Cardiac muscle cell (in vitro differentiated cells and primary cell): ENCODE measurements around the gene NCOA7. TPM values are rescaled to one million over a fixed set of nuclear protein-coding genes. Genes with fewer than 3 reads are reported as not detected.

Source experiments
- DNase-seq, 2 donors: peaks; one replicate each; pipeline versions ENCODE4 v3.0.0 to v3.0.0-alpha.2; 2010 to 2017; ENCODE audit warnings: low read depth in 1 of 2, low spot score in 1 of 2
- H3K27ac ChIP-seq: fragments of 200-600 bp; sonication (generic); 2 replicates; pipeline ENCODE4 v1.5.1; 2016
- H3K27me3 ChIP-seq: fragments of 200-600 bp; sonication (generic); 2 replicates; pipeline ENCODE4 v1.6.0; 2016; ENCODE audit warnings: control low read depth
- H3K36me3 ChIP-seq: fragments of 200-600 bp; sonication (generic); 2 replicates; pipeline ENCODE4 v1.5.1; 2016; ENCODE audit warnings: control low read depth
- H3K4me1 ChIP-seq: fragments of 200-600 bp; sonication (generic); 2 replicates; pipeline ENCODE4 v1.8.1; 2017; ENCODE audit warnings: low read depth, mild to moderate bottlenecking, mixed run types
- H3K4me3 ChIP-seq: fragments of 200-600 bp; sonication (generic); 2 replicates; pipeline ENCODE4 v1.5.1; 2016; ENCODE audit warnings: mild to moderate bottlenecking
- H3K9me3 ChIP-seq: fragments of 200-600 bp; sonication (generic); 2 replicates; pipeline ENCODE4 v1.5.1; 2017; ENCODE audit warnings: low read depth, mild to moderate bottlenecking, control low read depth
- polyA plus RNA-seq: library from polyadenylated mRNA; unstranded; fragments of >200 nt; fragmentation: Nextera tagmentation; extraction: Ambion mirVana; gene quantifications from 2 replicates; pipeline ENCODE4 v1.2.1, GENCODE V29; 2016
- total RNA-seq: library from RNA; depleted of rRNA; stranded (reverse); fragments of >200 nt; gene quantifications from 2 replicates; pipeline ENCODE4 v1.2.3, GENCODE V29; 2016
- TF ChIP-seq, protein P1 (sequence below): IDR thresholded peaks from 2 replicates; pipeline ENCODE4 v1.5.1; 2012; ENCODE audit warnings: low read depth, mild to moderate bottlenecking, low read length

Gene NCOA7
- total and polyA plus RNA-seq, 2 experiments from 2014 or later: 4.2 to 5.8 TPM

DNA sequence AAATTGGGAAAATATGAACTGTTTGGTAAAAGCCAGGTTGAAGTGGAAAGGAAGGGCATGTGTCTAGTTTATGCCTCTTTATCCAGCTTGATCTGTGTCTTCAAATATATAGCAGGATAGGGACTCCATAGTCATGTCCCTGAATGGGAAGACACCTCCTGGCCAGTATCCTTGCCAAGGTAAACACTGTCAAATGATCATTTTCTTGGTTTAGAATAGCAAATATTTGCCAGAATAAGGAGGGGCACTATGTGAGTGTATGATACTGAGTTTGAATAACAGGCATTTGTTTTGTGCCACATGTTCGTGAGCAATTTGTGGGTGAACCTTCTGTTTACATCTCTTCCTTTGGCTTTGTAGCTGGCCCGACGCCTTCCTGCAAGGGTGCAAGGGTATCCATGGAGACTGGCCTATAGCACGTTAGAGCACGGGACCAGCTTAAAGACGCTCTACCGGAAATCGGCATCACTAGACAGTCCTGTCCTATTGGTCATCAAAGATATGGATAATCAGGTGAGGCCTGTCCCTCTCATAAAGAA, 131.6 kb downstream of the NCOA7 start:
- H3K4me1 ChIP-seq: no peaks in the 10 kb centered on the region
- no peak for DNase-seq
- TF ChIP-seq, protein P1, sequence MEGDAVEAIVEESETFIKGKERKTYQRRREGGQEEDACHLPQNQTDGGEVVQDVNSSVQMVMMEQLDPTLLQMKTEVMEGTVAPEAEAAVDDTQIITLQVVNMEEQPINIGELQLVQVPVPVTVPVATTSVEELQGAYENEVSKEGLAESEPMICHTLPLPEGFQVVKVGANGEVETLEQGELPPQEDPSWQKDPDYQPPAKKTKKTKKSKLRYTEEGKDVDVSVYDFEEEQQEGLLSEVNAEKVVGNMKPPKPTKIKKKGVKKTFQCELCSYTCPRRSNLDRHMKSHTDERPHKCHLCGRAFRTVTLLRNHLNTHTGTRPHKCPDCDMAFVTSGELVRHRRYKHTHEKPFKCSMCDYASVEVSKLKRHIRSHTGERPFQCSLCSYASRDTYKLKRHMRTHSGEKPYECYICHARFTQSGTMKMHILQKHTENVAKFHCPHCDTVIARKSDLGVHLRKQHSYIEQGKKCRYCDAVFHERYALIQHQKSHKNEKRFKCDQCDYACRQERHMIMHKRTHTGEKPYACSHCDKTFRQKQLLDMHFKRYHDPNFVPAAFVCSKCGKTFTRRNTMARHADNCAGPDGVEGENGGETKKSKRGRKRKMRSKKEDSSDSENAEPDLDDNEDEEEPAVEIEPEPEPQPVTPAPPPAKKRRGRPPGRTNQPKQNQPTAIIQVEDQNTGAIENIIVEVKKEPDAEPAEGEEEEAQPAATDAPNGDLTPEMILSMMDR: no peak
- no peak overlapping the region for H3K4me3 ChIP-seq
- peaks cover 13% of the 10 kb centered on the region for H3K36me3 ChIP-seq
- no peaks in the 10 kb centered on the region for H3K27me3 ChIP-seq
- no peak overlapping the region for H3K27ac ChIP-seq
- no peaks in the 10 kb centered on the region for H3K9me3 ChIP-seq

DNA sequence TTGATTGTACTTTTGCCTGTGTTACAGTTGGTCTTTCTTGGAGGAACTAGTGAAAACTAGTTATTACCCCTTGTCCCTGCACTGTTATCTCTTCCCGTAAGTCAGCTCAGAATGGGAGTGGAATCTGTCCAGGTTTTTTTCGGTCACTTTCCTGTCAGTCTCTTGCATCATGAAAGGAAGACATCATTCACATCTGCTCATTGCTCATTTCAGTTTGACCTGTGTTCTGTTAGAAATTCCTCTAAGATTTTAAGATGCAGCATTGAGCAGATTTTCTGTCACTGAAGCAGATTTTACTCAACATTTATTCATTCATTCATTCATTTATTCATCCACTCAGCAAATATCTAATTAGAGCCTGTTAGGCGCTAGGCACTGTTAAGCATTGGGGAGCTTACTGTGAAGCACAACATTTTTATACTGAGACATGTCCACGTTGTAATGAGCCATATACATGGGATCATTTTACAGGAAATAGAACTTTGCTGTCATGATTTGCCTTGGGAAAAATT, 132.7 kb downstream of the NCOA7 start:
- peaks cover 13% of the 10 kb centered on the region for H3K36me3 ChIP-seq
- DNase-seq: peak in 1 of 2 donors; percentile 85
- no peaks in the 10 kb centered on the region for H3K4me1 ChIP-seq
- no peak overlapping the region for H3K4me3 ChIP-seq
- no peaks in the 10 kb centered on the region for H3K27me3 ChIP-seq
- TF ChIP-seq, protein P1: no peak
- no peak overlapping the region for H3K27ac ChIP-seq
- H3K9me3 ChIP-seq: no peaks in the 10 kb centered on the region

DNA sequence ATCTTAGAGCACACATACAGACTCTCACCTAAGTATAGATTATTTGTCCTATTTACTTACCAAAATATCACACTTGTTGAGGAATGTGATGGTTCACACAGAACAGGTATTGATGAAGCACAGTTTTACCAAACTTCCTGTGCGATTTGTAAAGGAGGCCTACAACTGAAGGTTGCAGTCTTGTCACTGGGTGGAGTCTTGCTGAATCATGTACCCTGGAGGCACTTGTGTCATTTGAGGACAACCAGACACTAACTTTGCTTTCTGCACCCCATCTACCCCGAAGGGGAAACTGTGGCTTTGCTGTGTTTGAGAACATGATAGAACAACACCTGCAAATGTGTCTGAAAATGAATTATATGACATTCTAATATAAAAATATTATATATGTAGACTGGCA, 133.4 kb downstream of the NCOA7 start:
- DNase-seq: no peak
- H3K27me3 ChIP-seq: no peaks in the 10 kb centered on the region
- H3K4me3 ChIP-seq: no peak overlapping the region
- no peak overlapping the region for H3K27ac ChIP-seq
- H3K9me3 ChIP-seq: no peaks in the 10 kb centered on the region
- H3K4me1 ChIP-seq: no peaks in the 10 kb centered on the region
- H3K36me3 ChIP-seq: peaks cover 16% of the 10 kb centered on the region
- TF ChIP-seq, protein P1: no peak

DNA sequence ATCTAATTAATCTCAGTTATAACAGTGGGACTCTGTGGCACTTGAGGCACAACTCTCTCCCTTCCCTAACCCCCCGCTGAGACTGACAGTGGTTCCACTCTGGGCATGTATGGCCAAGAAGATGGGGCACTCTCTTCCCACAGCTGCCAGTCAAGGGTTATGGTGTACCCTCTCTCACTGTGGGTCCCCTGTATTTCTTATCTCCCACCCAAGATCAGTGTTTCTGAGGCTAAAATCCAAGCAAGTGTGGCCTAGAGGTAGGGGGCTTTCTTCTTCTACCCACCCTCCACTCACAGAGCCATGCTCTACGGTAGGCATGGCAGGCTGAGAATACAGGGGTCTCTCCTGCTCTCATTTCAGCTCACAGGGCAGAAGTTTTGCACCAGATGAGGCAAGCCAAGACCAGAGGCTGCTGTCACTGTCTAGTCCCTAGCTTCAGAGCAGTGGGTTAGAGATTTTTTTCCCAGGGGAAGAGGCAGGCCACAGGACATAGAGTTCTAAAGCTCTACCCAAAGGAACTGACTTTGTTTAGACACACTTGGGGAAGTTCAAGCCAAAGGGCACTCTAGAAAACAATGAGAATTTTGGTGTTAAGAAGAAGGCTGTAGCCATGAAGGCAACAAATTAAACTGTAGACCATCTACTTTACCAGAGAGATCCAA, 134.1 kb downstream of the NCOA7 start:
- no peak overlapping the region for H3K4me3 ChIP-seq
- H3K27me3 ChIP-seq: no peaks in the 10 kb centered on the region
- H3K27ac ChIP-seq: no peak overlapping the region
- H3K9me3 ChIP-seq: no peaks in the 10 kb centered on the region
- TF ChIP-seq, protein P1: no peak
- DNase-seq: no peak
- H3K36me3 ChIP-seq: peaks cover 16% of the 10 kb centered on the region
- no peaks in the 10 kb centered on the region for H3K4me1 ChIP-seq

DNA sequence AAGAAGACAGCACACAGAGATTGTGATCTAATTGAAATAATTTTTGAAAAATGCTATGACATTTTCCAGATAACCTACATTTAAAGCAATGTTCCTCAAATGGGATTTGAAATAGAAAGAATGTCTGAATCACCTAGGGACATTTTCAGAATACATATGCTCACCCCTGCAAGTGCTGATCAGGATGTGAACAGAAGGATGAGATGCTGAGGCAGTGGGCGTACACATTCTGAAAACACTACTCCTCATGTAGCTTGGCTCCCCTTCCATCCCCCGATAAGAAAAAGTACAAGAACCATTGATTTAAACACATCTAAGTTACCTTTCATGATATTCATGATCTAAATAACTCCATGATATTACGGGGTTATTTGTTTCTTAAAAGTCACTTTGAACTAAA, 136.0 kb downstream of the NCOA7 start:
- H3K9me3 ChIP-seq: no peaks in the 10 kb centered on the region
- H3K27me3 ChIP-seq: no peaks in the 10 kb centered on the region
- no peak for DNase-seq
- H3K4me3 ChIP-seq: no peak overlapping the region
- H3K36me3 ChIP-seq: peaks cover 16% of the 10 kb centered on the region
- TF ChIP-seq, protein P1: no peak
- no peak overlapping the region for H3K27ac ChIP-seq
- no peaks in the 10 kb centered on the region for H3K4me1 ChIP-seq
